ENCODE results near the gene RDX. TPM values are rescaled to one million over a fixed set of nuclear protein-coding genes. Genes with fewer than 3 reads are reported as not detected.
"Not testable (repeated sequence)": the region's sequence is repeated elsewhere in the genome, so short reads cannot be mapped to it uniquely, and the experiment has no call there.

Gene RDX
- total RNA-seq, 2 experiments from 2014 or later, result 11.4 to 14.2 TPM

- POLR2A ChIA-PET, result no interaction called here
- intact Hi-C loops (cut with DNase I, micrococcal nuclease), result no loop called here
Measured at GRCh38 chr11:110308071-110308470, 11.7 kb upstream of the RDX start.

GRCh38 chr11:110306019-110306388 lies 9.6 kb upstream of the RDX start:
- H3K9me3 Mint-ChIP-seq; DNase-seq; H3K4me3 Mint-ChIP-seq; ATAC-seq (ENCODE audit: poor library complexity); H3K9me3 ChIP-seq (ENCODE audit: control insufficient read depth in 1 of 2, insufficient read depth in 1 of 2, low read length in 2 of 2); CTCF ChIA-PET; H3K27me3 Mint-ChIP-seq; H3K27ac Mint-ChIP-seq; H3K4me1 ChIP-seq (ENCODE audit: insufficient read depth, low read length); H3K27me3 ChIP-seq (ENCODE audit: control insufficient read depth in 1 of 2, insufficient read depth in 2 of 2, low read length in 2 of 2); H3K4me1 Mint-ChIP-seq (ENCODE audit: low read depth); intact Hi-C loops (cut with DNase I, micrococcal nuclease); H3K4me3 ChIP-seq (ENCODE audit: low read length); H3K36me3 ChIP-seq (ENCODE audit: insufficient read depth, low read length); H3K27ac ChIP-seq (ENCODE audit: low read depth in 1 of 2, low read length in 2 of 2); POLR2A ChIA-PET; H3K36me3 Mint-ChIP-seq (ENCODE audit: low read depth): not testable (repeated sequence)

More at GRCh38 chr11:110308071-110308470, 11.7 kb upstream of the RDX start:
- Histone ChIP-seq H3K4me3 (ENCODE audit: low read length) (no peak overlapping the region), H3K9me3 (ENCODE audit: control insufficient read depth in 1 of 2, insufficient read depth in 1 of 2, low read length in 2 of 2) (no peaks in the 10 kb centered on the region), H3K36me3 (ENCODE audit: insufficient read depth, low read length) (no peaks in the 10 kb centered on the region), H3K27ac (ENCODE audit: low read depth in 1 of 2, low read length in 2 of 2) (no peak overlapping the region), H3K4me1 (ENCODE audit: insufficient read depth, low read length) (no peaks in the 10 kb centered on the region), H3K27me3 (ENCODE audit: control insufficient read depth in 1 of 2, insufficient read depth in 2 of 2, low read length in 2 of 2) (no peaks in the 10 kb centered on the region)
- DNase-seq (no peak), ATAC-seq (ENCODE audit: poor library complexity) (no peak)
- Mint-ChIP-seq H3K27me3 (no peaks in the 10 kb centered on the region), H3K4me3 (no peak overlapping the region), H3K4me1 (ENCODE audit: low read depth) (peaks cover 8% of the 10 kb centered on the region), H3K9me3 (no peaks in the 10 kb centered on the region), H3K36me3 (ENCODE audit: low read depth) (no peaks in the 10 kb centered on the region), H3K27ac (no peak overlapping the region)
- CTCF ChIA-PET, result no interaction called here
- no peak for TF ChIP-seq CTCF (IDR thresholded peaks at IDR 0.05)

- Mint-ChIP-seq H3K27me3 (no peaks in the 10 kb centered on the region), H3K9me3 (no peaks in the 10 kb centered on the region), H3K36me3 (ENCODE audit: low read depth) (no peaks in the 10 kb centered on the region), H3K27ac (no peak overlapping the region), H3K4me3 (no peak overlapping the region), H3K4me1 (ENCODE audit: low read depth) (peaks cover 8% of the 10 kb centered on the region)
- no peak for DNase-seq
- intact Hi-C loops (cut with DNase I, micrococcal nuclease), result no loop called here
- no peak for TF ChIP-seq CTCF (IDR thresholded peaks at IDR 0.05)
- Histone ChIP-seq H3K4me3 (ENCODE audit: low read length) (no peak overlapping the region), H3K9me3 (ENCODE audit: control insufficient read depth in 1 of 2, insufficient read depth in 1 of 2, low read length in 2 of 2) (no peaks in the 10 kb centered on the region), H3K27me3 (ENCODE audit: control insufficient read depth in 1 of 2, insufficient read depth in 2 of 2, low read length in 2 of 2) (no peaks in the 10 kb centered on the region), H3K36me3 (ENCODE audit: insufficient read depth, low read length) (no peaks in the 10 kb centered on the region), H3K27ac (ENCODE audit: low read depth in 1 of 2, low read length in 2 of 2) (no peak overlapping the region), H3K4me1 (ENCODE audit: insufficient read depth, low read length) (no peaks in the 10 kb centered on the region)
- ChIA-PET CTCF (no interaction called here), POLR2A (no interaction called here)
- ATAC-seq (ENCODE audit: poor library complexity), result no peak
Measured at GRCh38 chr11:110305169-110306018, 9.0 kb upstream of the RDX start.

Measured in CD4-positive, alpha-beta T cell (primary cell).